HG03457 (cell line): ENCODE results near the gene XRCC6.
"Not testable (repeated sequence)": the region's sequence is repeated elsewhere in the genome, so short reads cannot be mapped to it uniquely, and the experiment has no call there.

Experiments
- ATAC-seq: cut with Tn5 transposase; IDR thresholded peaks from one replicate; pipeline ENCODE4 v1.9.1; 2021; ENCODE audit warnings: moderate number of reproducible peaks; ENCODE audit not compliant: unreplicated experiment

Gene XRCC6

DNA sequence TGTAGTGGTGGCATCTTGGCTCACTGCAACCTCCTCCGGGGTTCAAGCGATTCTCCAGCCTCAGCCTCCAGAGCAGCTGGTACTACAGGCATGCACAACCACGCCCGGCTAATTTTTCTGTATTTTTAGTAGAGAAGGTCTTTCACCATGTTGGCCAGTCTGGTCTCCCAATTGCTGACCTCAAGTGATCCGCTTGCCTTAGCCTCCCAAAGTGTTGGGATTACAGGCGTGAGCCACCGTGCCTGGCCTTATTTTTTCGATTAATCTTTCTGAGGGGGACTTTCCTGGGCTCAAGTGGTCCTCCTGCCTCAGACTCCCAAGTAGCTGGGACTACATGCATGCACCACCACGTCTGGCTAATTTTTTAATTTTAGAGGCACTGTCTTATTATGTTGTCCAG, 62.0 kb downstream of the XRCC6 start:
- ATAC-seq = no peak

DNA sequence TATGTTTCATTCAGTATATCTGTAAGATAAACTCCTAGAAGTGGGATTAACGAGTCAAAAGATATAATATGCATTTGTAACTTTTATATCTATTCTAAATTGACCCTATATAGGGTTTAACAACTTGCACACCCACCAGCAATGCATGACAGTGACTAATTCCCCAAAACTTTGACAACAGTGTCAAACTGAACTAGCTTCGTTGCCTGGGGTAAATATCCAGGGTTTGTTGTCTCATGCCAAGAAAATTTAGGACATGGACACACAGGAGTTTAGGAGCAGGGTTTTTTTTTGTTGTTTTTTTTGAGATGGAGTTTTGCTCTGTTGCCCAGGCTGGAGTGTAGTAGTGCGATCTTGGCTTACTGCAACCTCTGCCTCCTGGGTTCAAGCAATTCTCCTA, 62.5 kb downstream of the XRCC6 start:
- ATAC-seq = no peak

DNA sequence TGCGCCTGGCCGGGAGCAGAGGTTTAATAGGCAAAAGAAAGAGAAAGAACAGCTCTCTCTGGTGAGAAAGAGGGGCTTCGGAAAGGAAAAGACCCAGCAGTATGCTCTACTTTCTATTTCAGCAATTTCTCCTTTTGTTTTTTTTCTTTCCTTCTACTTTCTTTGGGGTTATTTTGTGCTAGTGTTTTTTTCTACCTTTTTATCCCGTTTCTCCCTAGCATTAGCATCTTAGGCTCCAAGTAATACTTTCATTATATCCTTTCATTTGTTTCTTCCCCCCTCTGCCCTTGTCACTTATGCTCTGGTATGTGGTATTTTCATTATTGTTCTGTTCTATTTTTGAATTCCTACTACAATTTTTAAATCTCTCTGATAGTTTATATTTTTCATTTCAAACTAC, 63.1 kb downstream of the XRCC6 start:
- ATAC-seq = no peak

DNA sequence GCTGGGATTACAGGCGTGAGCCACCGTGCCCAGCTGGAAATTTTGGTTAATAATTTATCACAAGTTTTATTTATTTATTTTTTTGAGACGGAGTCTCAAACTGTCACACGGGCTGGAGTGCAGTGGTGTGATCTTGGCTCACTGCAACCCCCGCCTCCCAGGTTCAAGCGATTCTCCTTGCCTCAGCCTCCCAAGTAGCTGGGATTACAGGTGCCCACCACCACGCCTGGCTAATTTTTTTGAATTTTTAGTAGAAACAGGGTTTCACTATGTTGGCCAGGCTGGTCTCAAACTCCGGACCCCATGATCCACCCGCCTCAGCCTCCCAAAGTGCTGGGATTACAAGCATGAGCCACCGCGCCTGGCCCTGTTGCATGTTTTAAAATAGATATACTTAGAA, 65.8 kb downstream of the XRCC6 start:
- ATAC-seq = not testable (repeated sequence)

DNA sequence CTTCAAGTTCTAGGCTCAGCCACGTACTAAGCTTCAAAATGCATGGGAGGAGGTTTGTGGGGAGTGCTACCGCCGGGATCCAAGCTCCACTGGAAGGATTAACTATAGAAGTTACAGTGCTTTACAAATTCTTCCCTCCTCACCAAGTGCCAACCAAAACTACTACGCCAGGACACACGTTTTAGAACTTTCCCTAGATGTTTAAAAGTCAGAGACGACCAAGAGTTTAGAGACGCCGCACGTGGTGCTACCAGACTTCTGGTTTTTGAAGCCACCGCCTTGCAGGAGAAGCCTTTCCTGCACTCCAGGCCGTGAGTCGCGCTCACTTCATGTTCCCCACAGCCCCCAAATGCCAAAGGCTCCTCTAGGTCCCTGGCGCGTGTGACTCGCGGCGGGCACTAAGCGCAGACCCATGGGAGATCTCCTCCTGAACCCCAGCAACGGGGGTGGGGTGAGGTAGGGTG, 66.8 kb downstream of the XRCC6 start:
- ATAC-seq = no peak

DNA sequence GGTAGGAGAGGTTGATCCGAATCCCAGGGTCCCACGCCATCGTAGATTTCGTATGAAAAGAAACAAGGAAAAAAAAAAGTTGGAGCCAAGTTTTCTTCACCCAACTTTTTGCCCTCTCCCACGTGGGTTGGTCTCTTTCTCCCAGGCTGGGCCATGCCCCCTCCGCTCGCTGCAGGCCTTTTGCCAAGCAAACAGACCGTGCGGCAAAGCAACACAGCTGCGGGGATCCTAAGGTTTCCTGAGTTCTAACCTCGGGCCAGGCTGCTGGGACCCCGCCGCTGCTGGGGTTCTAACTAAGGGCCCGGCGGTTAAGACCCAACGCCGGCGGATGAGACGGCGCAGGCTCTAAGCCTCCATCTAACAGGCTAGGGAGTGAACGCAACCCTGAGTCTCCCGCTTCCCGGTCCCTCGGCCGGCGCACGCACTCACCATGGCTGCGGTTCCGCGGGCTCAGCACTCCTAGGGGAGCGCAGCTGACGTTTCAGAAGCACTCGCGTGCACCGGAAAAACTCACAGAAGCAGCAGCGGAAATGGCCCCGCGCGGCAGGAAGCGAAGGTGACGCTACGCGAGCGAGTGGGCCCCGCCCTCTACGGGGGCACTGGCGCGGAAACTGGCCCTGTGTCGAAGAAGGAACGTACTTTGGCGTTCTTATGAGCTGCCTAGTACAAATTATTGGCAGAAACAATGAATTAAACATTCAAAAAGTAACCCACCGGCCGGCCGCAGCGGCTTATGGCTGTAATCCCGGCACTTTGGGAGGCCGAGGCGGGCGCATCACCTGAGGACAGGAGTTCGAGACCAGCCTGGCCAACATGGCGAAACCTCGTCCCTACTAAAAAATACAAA, 67.5 kb downstream of the XRCC6 start, which contains the start of gene SNU13:
Gene SNU13 (minus strand): TSS at position 503 of the 847 bp plus-strand sequence. CDS start 71 bp downstream, at position 432.
- ATAC-seq = peak; percentile 66

DNA sequence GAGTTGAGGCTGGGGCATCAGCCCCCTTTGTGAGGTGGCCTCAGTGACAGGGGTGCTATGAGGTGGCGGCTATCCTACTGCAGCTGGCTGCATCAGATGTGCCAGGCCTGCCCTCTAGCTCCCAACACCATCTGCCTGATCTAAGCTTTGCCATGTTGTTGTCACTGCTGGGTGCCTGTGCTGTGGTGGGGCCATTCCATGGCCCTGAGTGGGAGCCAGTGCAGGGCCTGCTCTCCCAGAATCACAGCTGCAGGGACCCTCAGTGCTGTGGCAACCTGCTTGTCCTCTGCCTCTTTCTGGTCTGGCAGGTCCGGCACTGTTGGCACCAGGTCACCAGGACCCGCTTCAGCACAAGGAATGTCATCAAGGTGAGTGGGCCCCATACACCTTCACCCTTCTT, 69.4 kb downstream of the XRCC6 start:
- ATAC-seq = no peak

DNA sequence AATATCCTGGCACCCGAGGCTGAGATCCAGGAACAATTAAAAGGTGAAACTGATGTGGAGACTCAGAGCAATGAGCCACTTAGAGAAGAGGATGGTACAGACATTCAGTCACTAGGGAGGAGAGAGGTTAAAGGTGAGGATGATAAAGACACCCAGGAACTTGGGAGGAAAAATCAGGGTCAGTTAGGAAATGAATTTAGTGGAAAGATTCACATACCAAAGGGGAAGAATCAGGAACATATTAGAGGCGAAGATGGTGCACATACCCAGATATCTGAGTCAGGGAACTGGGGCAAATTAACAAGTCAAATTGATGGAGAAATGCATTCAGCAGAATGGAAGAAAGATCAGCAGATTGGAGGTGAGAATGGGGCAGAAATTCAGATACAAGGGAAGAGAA, 74.1 kb downstream of the XRCC6 start:
- ATAC-seq = no peak

DNA sequence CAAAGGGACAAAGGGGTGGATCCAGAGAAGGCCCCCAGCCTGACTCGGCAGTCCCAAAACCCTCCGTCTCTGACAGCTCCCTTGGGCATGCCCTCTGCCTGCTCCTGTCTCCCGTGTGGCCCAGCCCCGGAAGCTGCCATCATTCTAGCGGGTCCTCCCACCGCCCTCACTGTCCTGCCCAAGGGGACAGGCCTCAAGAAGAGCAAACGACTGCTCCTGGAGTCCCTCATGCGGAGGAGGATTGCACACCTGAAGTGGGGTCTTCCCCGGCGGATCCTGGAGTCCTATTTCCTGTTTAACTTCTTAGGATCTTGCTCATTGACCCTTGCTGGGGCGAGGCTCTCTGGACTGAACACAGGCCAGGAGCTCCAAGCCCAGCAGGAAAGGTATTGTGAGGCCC, 75.6 kb downstream of the XRCC6 start:
- no peak for ATAC-seq

DNA sequence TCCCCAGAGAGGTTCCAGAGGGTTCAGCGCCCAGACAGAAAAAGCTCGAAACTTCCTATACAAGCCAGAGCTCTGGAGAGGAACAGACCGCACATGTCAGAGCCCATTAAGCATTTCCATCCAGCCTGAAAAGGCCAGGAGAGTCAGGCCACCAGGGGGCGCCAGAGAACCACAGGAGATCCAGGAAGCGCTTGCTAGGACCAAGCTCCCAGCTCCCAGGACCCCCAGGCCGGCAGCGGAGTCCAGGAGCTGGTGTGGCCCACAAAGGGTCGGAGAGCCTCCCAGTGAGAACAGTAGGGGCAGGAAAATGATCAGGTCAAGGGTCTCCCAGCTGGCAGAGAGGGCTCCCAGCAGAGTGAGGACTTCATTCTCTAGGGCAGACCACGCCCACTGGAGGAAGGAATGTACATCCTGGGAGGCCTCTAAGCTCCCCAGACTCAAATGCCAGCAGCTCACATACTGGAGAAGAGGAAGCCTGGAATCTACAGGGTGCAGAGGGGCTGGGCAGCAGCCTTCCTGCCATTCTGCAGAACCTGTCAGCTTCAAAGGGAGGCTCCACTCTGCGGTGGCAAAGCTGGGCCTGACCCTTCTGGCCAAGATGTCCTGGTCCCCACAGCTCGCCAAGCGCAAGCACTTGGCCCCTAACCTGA, 76.2 kb downstream of the XRCC6 start:
- ATAC-seq = no peak

DNA sequence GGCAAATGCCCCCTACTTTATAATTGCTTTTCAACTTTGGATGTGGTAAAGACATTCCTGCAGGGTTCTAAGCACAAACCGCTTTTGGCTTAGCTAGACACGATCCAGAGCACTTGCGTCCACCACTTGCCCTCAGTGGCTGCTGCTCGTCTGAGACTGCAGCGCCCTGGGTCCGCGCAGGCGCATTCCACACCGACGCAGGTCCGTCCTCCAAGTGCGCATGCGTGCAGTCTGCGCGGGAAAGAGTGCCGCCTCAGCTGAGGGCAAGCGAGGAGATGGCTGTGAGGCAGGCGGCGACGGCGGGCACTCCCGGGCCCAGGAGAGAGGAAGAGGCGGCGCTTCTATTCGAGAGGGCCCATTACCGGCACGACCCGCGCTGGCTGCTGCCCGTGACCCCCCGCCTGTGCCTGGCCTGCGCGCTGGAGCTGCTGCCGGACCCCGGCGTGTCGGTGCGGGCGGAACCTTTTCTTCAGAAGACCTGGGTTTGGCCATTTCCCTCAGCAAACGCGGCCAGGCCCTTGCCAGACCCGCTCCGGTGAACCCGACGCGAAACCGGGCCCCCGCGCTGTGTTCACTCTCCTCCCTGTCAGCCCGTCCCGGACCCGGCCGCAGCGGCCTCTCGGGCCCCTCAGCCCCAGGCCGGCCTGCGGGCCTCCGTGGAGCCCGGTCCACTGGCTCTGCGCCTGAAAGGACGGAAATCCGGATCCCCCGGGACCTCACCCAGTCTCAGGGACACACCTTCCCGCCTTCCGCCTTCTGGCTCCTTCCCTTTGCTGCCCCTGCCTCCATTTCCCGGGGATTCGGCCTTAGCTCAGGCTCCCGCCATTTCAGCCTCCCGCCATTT, 78.4 kb downstream of the XRCC6 start, which contains the start of gene MEI1:
Gene MEI1 (plus strand): TSS at position 240 of the 844 bp plus-strand sequence. CDS start 36 bp downstream, at position 276.
- ATAC-seq = no peak

DNA sequence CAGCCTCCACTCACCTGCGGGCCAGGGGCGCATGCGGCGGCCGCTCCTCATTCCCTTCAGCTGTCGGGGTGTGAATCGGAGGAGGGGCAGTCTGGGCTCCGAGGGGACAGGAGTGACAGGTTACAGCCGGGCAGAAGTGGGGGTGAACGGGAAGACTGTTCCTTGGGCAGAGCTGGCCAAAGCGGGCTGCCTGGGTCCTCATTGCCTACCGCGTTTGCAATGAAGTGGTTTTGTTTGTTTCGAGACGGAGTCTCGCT, 78.9 kb downstream of the XRCC6 start:
- ATAC-seq = no peak

DNA sequence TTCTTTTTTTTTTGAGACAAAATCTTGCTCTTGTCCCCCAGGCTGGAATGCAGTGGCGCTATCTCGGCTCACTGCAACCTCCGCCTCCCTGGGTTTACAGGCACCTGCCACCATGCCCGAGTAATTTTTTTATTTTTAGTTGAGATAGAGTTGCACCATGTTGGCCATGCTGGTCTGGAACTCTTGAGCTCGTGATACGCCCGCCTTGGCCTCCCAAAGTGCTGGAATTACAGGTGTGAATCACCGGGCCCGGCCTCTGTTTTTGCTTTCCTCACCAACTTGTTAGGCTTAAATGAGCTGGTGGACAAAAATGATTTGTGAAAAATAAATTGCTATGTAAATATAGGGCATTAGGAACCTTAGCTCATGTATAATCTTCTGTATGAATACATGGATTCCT, 81.7 kb downstream of the XRCC6 start:
- ATAC-seq = no peak

DNA sequence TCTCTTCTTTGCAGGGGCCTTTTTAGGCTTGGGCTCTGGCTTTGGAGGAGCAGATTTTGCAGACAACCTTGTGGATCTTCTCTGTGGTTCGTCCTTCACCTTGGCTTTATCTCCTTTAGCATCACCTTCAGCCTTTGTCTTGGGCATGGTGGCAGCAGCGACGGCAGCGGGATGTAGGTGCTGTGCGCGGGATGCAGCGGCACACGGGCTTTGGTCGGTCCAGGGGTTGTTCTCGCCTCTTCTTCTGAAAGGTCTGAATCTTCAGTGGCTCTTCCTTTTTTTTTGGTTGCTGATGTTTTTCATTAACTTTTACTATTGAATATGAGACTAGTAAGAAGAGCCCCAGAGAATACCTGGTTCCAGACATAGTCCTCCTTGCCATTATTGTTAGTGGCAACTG, 88.2 kb downstream of the XRCC6 start:
- no peak for ATAC-seq

DNA sequence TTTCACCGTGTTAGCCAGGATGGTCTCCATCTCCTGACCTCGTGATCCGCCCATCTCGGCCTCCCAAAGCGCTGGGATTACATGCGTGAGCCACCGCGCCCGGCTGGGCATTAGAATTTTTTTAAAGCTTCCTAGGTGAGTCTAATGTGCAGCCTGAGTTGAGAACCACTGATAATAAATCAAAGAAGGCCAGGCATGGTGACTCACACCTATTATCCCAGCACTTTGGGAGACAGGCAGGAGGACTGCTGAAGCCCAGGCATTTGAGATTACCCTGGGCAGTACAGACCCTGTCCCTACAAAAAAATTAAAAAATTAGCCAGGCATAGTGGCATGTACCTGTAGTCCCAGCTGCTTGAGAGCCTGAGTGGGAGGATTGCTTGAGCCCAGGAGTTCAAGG, 91.9 kb downstream of the XRCC6 start:
- no peak for ATAC-seq
